LNCaP clone FGC (cell line): Measurements from ENCODE around the gene NPC2.

Experiments used
- DNase-seq: peaks from one replicate; pipeline ENCODE4 v3.0.0-alpha.2; 2011; ENCODE audit warnings: low read depth
- H3K4me3 ChIP-seq: 2 replicates; pipeline ENCODE4 v1.5.1; 2011; ENCODE audit warnings: mild to moderate bottlenecking, low read depth, low read length, control low read depth
- CTCF ChIP-seq: IDR thresholded peaks from 2 replicates; pipeline ENCODE4 v1.5.1; 2012; ENCODE audit warnings: mild to moderate bottlenecking; ENCODE audit not compliant: control insufficient read depth, insufficient read depth; ENCODE audit errors: extremely low read depth

Gene NPC2

GRCh38 chr14:74533576-74533975 is 40.5 kb upstream of the NPC2 start:
- no peak for DNase-seq
- H3K4me3 ChIP-seq = no peak overlapping the region
- no peak for TF ChIP-seq CTCF

GRCh38 chr14:74532246-74532645 is 39.1 kb upstream of the NPC2 start:
- H3K4me3 ChIP-seq = no peak overlapping the region
- no peak for DNase-seq
- TF ChIP-seq CTCF = no peak

GRCh38 chr14:74531467-74531866 is 38.4 kb upstream of the NPC2 start:
- TF ChIP-seq CTCF = peak; percentile 36; the same call in 1 of the 2 replicates
- H3K4me3 ChIP-seq = no peak overlapping the region
- no peak for DNase-seq

GRCh38 chr14:74531006-74531405 is 37.9 kb upstream of the NPC2 start:
- no peak for TF ChIP-seq CTCF
- no peak for DNase-seq
- no peak overlapping the region for H3K4me3 ChIP-seq

GRCh38 chr14:74528886-74529285 is 35.8 kb upstream of the NPC2 start:
- DNase-seq = no peak
- TF ChIP-seq CTCF = no peak
- no peak overlapping the region for H3K4me3 ChIP-seq

GRCh38 chr14:74528406-74528805 is 35.3 kb upstream of the NPC2 start:
- TF ChIP-seq CTCF = no peak
- DNase-seq = no peak
- H3K4me3 ChIP-seq = no peak overlapping the region

- H3K4me3 ChIP-seq = no peak overlapping the region
- no peak for DNase-seq
- no peak for TF ChIP-seq CTCF
These were observed 34.7 kb upstream of the NPC2 start for GRCh38 chr14:74527736-74528280.
